M059J (cell line): Measurements from ENCODE around the gene CPNE5. TPM values are rescaled to one million over a fixed set of nuclear protein-coding genes. Genes with fewer than 3 reads are reported as not detected.

Experiments
- DNase-seq: peaks from one replicate; pipeline ENCODE4 v3.0.0-alpha.2; 2012; ENCODE audit warnings: low read depth
- total RNA-seq: library from RNA; depleted of rRNA; stranded (reverse); fragments of >200 nt; shearing (Covaris generic); gene quantifications from 2 replicates; pipeline ENCODE4 v1.2.3, GENCODE V29; 2014; rRNA removed

The CPNE5 gene
- 0.02 TPM in 1 of 2 replicates, not detected in the other for total RNA-seq

DNA sequence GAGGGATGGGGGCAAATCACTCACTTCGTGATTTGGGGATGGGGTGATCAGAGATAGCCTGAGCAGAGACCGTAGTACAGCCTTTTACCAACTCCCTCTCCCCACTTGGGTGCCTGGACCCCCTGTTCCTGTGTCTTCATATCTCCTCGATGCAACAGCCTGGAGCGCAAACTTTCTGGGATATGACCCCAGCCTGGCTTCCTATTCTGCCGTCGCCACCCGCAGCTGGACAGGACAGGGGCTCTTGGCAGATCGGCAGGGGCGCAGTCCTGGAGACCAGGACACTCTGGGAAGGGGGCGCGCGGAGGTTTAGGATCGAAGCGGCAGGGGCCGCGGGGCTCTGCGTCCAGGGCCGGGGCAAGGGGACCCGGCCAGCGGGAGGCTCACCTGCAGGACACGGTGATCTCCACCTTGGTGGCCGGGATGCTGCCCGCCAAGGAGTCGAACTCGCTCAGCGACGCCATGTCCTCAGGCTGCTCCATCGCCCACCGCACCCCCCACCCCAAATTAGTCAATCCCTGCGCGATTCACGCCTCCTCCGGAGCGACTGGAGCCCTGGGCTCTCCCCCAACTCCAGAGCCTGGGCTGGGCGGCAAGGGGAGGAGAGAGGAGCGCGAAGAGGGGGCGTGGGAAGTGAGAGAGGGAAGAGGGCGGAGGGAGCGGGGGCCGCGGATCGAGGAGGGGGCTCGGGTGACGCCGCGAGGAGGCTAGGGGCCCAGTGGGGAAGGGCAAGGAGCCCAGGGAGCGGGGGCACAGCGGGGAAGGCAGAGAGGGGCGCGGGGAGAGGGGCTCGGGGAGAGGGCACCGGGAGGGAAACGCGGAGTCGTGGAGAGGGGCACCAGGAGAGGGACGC, at the start of gene CPNE5:
TSS of gene CPNE5 (minus strand) at position 549 of the 853 bp plus-strand sequence. CDS start at position 482, 67 bp downstream.
- no peak for DNase-seq

DNA sequence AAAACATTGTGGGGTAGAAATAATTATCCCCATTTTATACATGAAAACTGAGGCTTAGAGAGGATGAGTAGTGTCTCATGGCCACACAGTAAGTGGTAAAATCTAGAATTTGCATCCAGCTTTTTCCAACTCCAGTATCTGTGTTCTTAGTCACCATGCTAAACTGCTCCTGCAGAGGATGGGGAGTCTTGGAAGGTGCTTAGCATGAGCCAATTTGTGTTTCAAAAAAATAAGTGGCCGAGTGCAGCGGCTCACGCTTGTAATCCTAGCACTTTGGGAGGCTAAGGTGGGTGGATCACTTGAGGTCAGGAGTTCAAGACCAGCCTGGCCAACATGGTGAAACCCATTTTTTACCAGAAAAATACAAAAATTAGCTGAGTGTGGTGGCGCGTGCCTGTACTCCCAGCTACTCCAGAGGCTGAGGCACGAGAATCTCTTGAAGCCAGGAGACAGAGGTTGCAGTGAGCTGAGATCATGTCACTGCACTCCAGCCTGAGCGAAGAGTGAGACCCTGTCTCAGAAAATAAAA, 48.9 kb upstream of the CPNE5 start:
- DNase-seq, result no peak

DNA sequence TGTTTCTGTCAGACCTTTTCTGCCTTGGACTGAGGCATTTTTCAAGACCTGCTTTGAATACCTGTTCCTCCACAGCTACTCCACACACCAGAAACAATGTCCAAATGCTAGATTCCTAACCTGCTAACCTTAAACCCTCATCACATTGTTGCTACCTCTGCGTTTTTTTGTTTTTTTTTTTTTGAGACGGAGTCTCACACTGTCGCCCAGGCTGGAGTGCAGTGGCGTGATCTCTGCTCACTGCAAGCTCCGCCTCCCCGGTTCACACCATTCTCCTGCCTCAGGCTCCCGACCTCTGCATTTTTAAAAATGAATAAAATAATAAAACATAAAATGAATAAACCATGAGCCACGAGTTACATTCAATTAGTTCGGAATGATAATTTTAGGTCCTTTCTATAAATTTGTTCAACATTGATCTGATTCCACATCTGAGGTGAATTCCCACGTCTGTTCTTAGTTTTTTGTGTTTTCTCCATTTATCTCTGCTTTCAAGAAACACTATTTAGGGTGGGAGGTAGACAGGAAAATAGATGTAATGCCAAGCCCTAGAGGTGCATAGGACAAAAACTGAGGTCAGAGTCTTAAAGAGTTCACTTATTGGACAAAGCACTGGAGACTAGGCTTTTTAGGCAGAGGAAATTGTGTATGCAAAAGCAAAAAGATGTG, 47.8 kb upstream of the CPNE5 start:
- no peak for DNase-seq

DNA sequence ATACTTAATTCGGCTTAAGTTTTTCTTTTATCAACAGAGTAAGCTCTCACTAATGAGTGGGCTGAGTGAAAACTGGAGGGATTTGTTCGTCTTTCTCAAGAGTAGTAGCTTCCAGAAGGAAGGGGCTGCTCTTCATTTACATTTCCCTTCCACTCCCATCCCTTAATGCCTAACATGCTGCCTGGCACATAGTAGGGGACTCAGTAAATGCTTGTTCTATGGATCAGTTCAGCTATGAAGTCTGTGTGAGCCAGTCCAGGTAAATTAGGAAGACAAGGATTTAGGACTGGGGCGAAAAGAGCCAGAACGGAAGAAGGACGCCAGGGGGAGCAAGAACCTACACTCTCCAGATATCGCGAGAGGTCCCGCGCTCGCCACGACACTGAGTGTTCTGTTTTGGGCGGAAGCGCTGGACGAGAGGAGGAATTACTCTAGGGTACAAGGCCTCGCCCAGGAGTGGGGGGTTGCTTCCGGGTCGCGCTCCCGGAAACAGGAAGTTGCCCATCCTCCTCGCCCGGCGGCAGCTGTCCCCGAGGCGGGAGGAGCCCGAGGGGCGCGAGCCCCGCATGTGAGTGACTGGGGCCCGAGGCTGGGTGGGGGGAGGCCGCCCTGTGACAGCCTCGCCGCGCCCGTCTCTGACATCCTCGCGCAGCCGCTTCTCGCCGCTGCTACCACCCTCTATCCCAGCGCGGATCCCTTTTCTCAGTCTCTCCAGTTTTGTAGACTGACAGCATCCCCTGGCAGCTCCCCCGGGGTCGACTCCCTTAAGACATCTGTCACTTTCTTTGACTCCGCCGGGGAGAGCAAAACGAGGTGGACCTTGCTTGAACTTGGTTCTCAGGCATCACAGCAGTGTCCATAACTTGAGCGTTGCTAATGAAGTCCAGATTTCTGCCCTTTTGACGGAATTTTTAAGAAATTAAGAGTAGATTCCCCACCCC, 46.5 kb upstream of the CPNE5 start, which contains the start of gene C6orf89:
TSS of gene C6orf89 (plus strand) at position 492 of the 941 bp plus-strand sequence. CDS start 13,493 bp downstream, outside the sequence.
- peak; percentile 99 for DNase-seq

DNA sequence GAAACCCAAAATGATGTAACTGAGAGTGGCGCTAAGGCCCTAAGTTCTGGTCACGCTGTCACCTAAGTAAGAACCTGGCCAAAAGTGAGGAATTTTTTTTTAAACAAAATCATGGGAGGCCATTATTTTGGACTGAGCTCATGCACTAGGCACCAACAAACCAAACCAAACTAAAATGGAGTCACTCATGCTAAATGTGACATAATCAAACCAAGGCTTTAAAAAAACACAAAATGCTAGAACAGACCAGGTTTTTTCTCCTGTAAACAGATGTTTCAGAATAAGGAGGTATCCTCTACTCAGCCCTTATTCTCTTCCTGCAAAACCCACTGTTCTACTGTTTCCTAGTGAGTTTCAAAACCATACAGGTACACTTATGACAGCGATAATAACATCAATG, 45.4 kb upstream of the CPNE5 start:
- no peak for DNase-seq

DNA sequence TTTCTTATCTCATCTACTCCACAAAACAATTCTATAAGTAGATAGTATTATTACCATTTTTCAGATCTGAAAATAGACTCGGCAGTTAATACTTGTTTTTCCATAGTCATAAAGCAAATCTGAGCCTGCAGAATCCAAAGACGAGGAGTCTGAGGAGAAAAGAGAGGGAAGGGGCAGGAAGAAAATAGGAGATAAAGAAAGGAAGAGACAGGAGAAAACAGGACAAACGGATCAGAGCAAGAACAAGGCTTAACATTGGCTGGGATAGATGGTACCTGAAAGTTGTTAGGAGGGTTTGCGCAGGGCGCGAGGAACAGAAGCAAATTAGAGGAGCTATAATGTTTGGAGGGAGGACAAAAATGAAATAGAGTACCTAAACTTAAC, 36.0 kb upstream of the CPNE5 start:
- no peak for DNase-seq

DNA sequence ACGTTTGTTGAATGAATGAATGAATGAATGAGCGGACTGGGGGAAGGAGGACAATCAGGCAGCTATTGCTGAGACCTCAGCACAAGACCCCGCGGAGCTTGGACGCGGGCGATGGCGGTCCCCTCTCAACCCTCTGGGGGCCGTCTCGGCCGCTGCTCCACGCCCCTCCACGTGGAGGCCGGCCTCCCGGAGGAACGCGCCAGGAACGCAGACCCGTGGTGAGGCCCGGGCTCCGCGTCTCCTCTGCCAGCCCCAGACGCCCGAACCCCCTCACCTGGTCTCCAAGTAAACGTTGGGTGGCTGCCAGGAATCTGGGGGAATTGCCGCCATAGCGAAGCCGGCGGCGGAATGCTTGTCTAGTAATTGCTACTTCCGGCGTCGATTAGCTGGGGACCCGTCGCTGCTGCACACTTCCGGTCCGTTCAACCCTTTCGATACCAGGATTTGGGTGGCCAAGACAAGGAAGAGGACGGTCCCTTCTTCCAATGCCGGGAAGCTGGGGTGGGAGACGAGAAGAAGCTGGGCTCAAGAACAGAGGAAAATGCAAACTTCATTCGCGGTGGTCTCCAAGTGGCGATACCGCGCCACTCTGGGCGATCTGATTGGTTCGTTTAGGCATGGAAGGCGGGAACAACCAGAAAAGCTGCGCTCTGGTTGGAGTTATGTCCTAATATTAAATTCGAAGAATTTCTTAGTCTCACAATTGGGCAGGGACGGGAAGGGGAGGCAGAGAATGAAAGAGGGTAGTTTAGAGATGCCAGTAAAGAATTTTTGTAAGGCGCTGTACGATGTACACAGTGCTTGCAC, 35.4 kb upstream of the CPNE5 start, which contains the start of gene PPIL1:
TSS of gene PPIL1 (minus strand) at position 361 of the 807 bp plus-strand sequence. CDS start at position 330, 31 bp downstream.
- peak; percentile 92 for DNase-seq

DNA sequence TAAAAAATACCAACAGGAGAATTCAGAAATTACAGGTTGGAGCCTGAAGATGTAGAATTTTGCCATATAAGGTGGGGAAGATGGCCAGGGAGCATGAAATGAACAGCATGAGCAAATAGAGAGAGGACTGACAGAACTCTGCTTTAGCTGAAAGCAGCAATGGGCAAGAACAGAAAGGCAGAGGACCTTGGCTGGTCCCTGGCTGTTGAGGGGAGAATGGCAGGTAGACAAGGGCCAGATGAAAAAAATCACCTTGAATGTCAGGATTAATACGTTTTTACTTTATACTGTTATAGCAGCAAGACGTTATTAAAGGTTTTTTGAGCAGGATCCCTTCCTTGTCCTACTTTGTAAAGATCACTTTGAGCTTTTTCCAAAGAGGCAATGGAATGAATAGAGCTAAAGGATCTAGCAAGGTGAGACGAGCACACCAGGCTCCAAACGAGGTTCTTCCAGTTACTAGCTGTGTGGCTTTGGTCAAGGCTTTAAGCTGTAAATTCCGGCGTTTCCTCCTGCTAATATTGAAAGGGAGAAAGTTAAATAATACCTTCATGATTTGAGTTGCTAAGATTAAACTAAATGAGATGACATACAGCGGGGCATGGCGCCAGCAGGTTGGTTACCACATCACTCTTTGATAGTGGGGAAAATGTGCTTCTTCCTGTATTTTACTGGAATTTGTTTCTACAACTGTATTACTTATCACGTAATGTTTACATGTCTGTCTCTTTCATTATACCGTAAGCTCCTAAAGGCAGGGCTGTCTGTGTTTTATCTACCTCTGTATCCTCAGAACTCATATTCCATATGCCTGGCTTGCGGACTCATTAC, 34.6 kb upstream of the CPNE5 start:
- DNase-seq, result peak; percentile 50

DNA sequence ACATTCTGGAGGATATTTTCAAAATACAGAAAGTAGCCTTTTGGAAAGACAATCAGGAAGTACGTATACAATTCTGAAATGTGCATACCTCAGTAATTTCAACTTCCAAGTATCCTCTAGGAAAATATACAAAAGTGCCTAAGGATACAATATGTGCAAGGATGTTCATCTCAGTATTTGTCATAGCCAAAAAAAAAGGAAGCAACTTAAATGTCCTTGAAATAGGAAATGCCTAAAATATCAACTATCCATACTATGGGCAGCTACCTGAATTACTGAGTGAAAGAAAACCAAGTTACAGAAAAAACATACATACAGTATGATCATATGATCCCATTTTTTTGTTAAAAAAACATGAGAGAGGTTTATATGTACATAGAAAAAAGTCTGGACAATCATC, 33.9 kb upstream of the CPNE5 start:
- no peak for DNase-seq

DNA sequence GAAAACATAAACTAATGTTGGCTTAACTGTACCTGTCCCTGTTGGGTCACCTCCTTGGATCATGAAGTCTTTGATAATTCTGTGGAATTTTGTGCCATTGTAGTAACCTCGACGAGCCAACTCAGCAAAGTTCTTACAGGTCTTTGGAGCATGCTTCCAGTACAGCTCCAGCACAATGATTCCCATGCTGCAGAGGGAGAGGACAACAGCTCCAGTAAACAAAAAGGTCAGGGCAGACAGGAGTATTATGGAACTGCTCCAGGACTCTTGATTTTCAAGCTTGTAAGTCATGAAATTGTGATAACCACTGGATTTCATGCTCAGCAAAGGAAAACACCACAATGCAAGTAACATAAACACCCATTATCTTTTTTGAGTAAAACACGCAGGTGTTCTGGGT, 32.4 kb upstream of the CPNE5 start:
- no peak for DNase-seq

DNA sequence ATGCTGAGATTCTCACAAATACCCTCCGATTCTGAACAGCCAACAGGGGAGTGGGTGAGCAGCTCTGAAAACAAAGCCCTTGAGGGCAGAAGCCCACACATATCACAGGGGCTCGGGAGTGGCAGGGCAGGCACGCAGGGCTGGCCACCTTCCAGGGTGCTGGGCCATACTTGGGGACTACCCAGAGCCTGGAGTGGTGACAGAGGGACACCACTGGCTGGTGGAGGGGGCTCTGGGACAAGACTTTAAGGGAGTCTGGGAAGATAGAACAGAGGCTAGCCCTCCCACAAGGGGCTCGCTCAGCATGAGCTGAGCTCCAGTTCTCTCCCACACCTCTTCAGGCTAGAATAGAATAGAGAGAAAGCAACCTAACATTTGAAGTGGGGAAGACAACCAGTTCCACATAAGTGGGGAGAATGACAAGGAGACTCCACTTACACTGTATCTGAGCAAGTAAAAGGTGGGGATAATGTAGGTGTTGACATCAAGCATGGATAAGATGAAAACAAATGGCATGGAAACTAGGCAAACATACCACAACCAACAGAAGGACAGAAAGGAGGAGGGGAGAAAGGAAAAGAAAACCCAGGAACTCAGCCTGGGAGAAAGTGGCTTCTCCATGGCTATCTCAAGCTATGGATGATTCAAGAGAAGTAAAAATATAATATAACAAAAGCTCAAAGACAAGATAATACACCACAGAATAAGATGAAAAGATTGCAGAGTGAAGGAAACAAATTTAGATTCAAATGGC, 28.4 kb upstream of the CPNE5 start:
- no peak for DNase-seq

DNA sequence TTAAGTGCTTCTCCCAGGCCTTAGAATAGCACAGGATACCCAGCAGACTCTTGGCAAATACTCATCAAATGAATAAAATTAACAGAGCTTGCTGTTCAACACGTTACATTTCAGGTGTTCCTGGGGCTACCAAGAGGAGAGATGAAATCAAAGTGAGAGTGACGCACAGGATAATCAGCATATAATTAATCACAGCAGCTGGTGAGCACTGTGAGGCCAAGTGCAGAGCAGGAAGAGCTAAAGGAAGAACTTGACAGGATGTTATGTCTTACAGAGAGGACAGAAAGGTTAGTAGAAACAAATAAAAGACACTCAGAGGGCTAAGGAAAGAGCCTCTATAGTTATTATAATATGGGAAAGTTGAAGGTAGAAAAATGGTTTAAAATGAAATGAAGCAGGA, 26.6 kb upstream of the CPNE5 start:
- no peak for DNase-seq

DNA sequence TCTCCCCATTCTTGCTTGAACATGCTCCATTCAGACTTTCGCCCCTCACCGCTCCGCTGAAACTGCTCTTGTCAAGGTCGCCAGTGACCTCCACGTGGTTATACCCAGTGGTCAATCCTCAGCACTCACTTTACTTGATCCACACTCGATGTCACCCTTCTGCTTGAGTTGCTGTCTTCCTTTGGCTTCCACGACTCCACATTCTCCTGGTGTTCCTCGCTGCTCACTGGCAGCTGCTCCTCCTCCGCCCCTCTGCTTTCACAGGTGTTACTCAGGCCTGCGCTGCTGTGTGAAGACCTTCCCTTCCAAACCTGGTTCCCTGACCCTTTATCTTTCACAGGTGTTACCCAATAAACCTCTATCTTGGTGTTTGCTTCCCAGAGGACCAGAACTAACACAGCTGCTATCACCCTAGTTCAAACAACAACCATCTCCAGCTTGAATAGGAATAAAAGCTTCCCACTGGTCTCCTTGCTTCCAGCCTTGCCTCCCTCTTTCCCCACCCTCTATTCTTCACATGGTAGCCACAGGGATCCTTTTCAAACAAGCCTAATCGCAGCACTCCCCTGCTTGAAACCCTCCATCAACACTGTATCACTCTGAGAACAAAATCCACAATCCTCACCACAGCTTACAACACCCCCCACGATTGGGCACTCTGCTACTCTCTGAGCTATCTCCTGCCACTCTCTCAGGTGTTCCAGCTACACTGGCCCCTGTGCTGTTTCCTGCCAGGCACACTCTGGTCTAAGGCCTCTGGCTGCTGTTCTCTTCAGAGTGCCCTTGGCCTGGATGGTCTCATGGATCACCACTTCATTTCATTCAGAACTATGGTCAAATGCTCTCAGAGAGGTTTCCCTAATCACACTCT, 24.7 kb upstream of the CPNE5 start:
- no peak for DNase-seq

DNA sequence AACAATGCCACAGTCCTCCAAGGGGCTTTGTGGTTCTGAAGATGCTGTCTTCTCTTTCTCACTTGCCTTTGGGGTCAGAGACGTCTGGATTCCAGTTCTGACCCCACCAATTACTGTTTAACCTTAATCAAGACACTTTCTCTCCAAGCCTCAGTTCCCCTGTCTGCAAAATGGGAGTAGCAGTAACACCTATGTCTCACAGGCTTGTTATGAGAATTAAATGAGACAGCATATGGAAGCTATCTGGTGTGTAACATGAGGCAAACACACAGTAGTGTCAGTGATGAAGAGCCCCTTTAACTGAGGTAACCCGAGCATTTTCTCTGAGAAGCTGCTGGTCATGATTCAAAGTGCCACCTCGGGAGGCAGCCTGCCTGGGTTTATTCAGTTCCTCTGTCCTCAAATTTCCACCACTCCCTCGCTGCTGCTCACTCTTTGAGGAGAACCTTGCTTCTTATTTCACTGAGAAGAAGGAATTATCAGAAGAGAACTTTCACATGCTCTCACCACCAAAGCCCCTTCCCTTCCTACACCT, 23.7 kb upstream of the CPNE5 start:
- DNase-seq, result no peak

DNA sequence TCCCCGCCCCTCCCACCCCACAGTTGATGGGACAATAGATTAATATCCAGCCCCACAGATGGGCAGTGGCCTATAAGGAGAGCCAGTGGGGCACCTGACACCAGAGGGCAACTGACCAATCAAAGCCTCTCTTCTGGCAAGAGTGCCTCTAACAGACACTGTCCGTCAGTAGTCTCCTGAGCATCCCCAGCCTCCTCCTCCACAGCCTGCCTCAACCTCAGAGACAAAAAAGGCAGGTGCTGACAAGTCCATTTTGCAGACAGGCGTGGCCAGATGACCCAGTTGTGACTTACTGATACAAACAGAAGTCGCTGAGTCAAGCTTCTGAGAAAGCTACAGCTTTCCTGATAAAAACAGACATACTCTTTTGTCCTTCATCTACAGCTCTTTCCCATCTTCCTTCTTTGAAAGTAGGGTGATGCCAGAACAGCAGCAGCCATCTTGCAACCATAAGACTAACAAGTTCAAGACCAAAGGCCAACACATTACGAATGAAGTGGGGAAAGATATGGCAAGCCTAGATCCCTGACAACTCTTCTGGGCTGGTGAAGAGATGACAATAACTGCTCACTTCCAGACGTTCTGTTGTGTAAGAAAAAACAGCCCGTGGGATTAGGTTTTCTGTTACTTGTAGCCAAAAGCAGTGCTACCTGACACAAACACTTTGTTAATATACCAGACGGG, 23.1 kb upstream of the CPNE5 start:
- no peak for DNase-seq

DNA sequence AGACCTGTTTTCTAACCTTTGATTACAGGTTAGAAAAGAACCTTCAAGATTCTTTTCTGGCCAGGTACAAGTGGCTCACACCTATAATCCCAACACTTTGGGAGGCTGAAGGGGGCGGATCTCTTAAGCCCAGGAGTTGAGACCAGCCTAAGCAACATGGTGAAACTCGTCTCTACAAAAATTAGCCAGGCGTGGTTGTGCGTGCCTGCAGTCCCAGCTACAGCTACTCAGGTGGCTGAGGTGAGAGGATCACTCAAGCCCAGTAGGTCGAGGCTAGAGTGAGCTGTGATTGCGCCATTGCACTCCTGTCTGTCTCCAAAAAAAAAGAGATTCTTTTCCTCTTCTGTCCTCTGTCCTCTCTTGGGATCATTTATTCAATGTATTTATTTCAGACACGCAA, 20.9 kb upstream of the CPNE5 start:
- no peak for DNase-seq

DNA sequence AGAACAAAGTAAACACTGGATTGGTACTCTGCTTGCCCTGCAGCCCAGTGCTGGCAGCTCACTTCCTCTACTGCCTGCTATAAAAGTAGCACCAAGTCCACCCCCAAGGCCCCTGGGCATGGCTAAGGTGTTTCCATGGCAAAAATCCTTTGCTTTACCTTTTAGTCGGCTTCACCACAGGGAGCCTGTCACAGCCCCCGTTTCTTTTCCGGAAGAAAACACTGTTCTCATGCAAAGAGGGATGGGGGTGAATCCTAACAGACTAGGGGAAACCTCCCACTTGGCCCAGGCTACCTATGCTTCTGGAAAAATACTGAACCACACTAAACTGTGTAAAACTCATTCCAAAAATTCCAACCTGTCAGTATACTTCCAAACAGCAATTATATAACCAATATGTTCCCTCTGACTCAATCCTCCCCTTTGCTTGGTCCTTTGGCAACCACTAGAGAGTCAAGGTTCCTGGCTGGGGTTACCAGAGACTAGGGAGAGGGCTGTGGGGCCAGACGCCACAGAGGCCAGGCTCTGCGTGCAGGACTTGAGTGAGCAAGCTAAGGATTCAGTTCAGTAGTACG, 19.2 kb upstream of the CPNE5 start:
- peak; percentile 99 for DNase-seq
